Type B pancreatic cell (in vitro differentiated cells): ENCODE data around the gene CAMTA1. TPM values are rescaled to one million over a fixed set of nuclear protein-coding genes. Genes with fewer than 3 reads are reported as not detected.

Source experiments
- DNase-seq: peaks from one replicate; pipeline ENCODE4 v3.0.0; 2021; ENCODE audit warnings: mixed read lengths; ENCODE audit not compliant: unreplicated experiment; ENCODE audit errors: extremely low spot score
- H3K27ac Mint-ChIP-seq: 2 replicates; pipeline ENCODE4 v1.8.0; 2021; ENCODE audit warnings: mild to moderate bottlenecking, mixed read lengths
- H3K27me3 Mint-ChIP-seq: 2 replicates; pipeline ENCODE4 v1.8.0; 2021; ENCODE audit warnings: mixed read lengths
- H3K36me3 Mint-ChIP-seq: 2 replicates; pipeline ENCODE4 v1.8.0; 2021; ENCODE audit warnings: mixed read lengths
- H3K4me1 Mint-ChIP-seq: one replicate; pipeline ENCODE4 v1.8.0; 2021; ENCODE audit warnings: mixed read lengths; ENCODE audit not compliant: unreplicated experiment
- H3K4me3 Mint-ChIP-seq: 2 replicates; pipeline ENCODE4 v1.8.0; 2021; ENCODE audit warnings: mild to moderate bottlenecking, mixed read lengths
- H3K9me3 Mint-ChIP-seq: 2 replicates; pipeline ENCODE4 v1.8.0; 2021; ENCODE audit warnings: mixed read lengths
- CTCF ChIP-seq: fragments of 200-600 bp; sonication (generic); conservative IDR thresholded peaks from 2 replicates; pipeline ENCODE4 v1.5.0; 2021; ENCODE audit warnings: antibody characterized with exemption, mild to moderate bottlenecking
- total RNA-seq: library from RNA; stranded (reverse); gene quantifications from 2 replicates; pipeline ENCODE4 v1.2.1, GENCODE V29; 2021; ENCODE audit warnings: low replicate concordance

The CAMTA1 gene
- total RNA-seq, 1 donor from 2014 or later = 82.5 TPM

GRCh38 chr1:7454895-7455784, 669.9 kb downstream of the CAMTA1 start:
- no peak for TF ChIP-seq CTCF
- H3K9me3 Mint-ChIP-seq = no peaks in the 10 kb centered on the region
- H3K27me3 Mint-ChIP-seq = peaks cover 3% of the 10 kb centered on the region
- H3K4me3 Mint-ChIP-seq = no peak overlapping the region
- H3K4me1 Mint-ChIP-seq = peaks cover 26% of the 10 kb centered on the region
- no peak overlapping the region for H3K27ac Mint-ChIP-seq
- H3K36me3 Mint-ChIP-seq = no peaks in the 10 kb centered on the region
- DNase-seq = no peak

GRCh38 chr1:7455796-7456721, 670.8 kb downstream of the CAMTA1 start:
- Mint-ChIP-seq H3K36me3 (no peaks in the 10 kb centered on the region), H3K4me3 (no peak overlapping the region), H3K9me3 (no peaks in the 10 kb centered on the region), H3K27ac (no peak overlapping the region), H3K27me3 (peaks cover 6% of the 10 kb centered on the region), H3K4me1 (peaks cover 32% of the 10 kb centered on the region)
- DNase-seq = no peak
- no peak for TF ChIP-seq CTCF

- peaks cover 32% of the 10 kb centered on the region for H3K4me1 Mint-ChIP-seq
- no peaks in the 10 kb centered on the region for H3K9me3 Mint-ChIP-seq
- H3K27ac Mint-ChIP-seq = no peak overlapping the region
- TF ChIP-seq CTCF = no peak
- H3K27me3 Mint-ChIP-seq = peaks cover 6% of the 10 kb centered on the region
- DNase-seq = no peak
- H3K36me3 Mint-ChIP-seq = no peaks in the 10 kb centered on the region
- no peak overlapping the region for H3K4me3 Mint-ChIP-seq
These were observed 671.4 kb downstream of the CAMTA1 start for GRCh38 chr1:7456722-7457082.

- Mint-ChIP-seq H3K4me3 (no peak overlapping the region), H3K27me3 (peaks cover 6% of the 10 kb centered on the region)
These were observed 672.6 kb downstream of the CAMTA1 start for GRCh38 chr1:7457811-7458210.

GRCh38 chr1:7458946-7459345, 673.7 kb downstream of the CAMTA1 start:
- no peak overlapping the region for H3K27ac Mint-ChIP-seq
- H3K36me3 Mint-ChIP-seq = no peaks in the 10 kb centered on the region
- no peak overlapping the region for H3K4me3 Mint-ChIP-seq
- TF ChIP-seq CTCF = no peak
- no peaks in the 10 kb centered on the region for H3K9me3 Mint-ChIP-seq
- no peak for DNase-seq
- H3K4me1 Mint-ChIP-seq = peaks cover 26% of the 10 kb centered on the region
- H3K27me3 Mint-ChIP-seq = peaks cover 6% of the 10 kb centered on the region

More at GRCh38 chr1:7457811-7458210, 672.6 kb downstream of the CAMTA1 start:
- no peaks in the 10 kb centered on the region for H3K36me3 Mint-ChIP-seq
- DNase-seq = no peak
- H3K4me1 Mint-ChIP-seq = peaks cover 26% of the 10 kb centered on the region
- TF ChIP-seq CTCF = no peak
- no peak overlapping the region for H3K27ac Mint-ChIP-seq
- H3K9me3 Mint-ChIP-seq = no peaks in the 10 kb centered on the region
